CD4-positive, CD25-positive, alpha-beta regulatory T cell (primary cell): ENCODE results near the gene RAB3A. TPM values are rescaled to one million over a fixed set of nuclear protein-coding genes. Genes with fewer than 3 reads are reported as not detected.

ENCODE experiments used
- ATAC-seq, 2 donors: fragments of 150-1000 bp; cut with Tn5 transposase; one replicate each; pipeline ENCODE4 v1.10.0; 2021; ENCODE audit warnings: low read depth in 2 of 2, moderate number of reproducible peaks in 2 of 2, moderate library complexity in 1 of 2
- DNase-seq, 3 donors: peaks; one replicate each; pipeline versions ENCODE4 v3.0.0 to v3.0.0-alpha.2; 2012 to 2022; ENCODE audit warnings: mixed read lengths in 1 of 3
- H3K27ac ChIP-seq: one replicate; pipeline ENCODE4 v1.7.0; 2013; ENCODE audit warnings: mild to moderate bottlenecking, low read length; ENCODE audit not compliant: insufficient read depth, poor library complexity, severe bottlenecking
- H3K27me3 ChIP-seq: one replicate; pipeline ENCODE4 v1.7.0; 2013; ENCODE audit warnings: low read length; ENCODE audit not compliant: control insufficient read depth, insufficient read depth
- H3K36me3 ChIP-seq: one replicate; pipeline ENCODE4 v1.7.0; 2013; ENCODE audit warnings: mild to moderate bottlenecking, low read length, moderate library complexity; ENCODE audit not compliant: control insufficient read depth, insufficient read depth
- H3K4me1 ChIP-seq: 2 replicates; pipeline ENCODE4 v1.7.0; 2013; ENCODE audit warnings: mild to moderate bottlenecking, low read length; ENCODE audit not compliant: insufficient read depth, control insufficient read depth, poor library complexity, severe bottlenecking
- H3K4me3 ChIP-seq: one replicate; pipeline ENCODE4 v1.7.0; 2013; ENCODE audit warnings: low read depth, mild to moderate bottlenecking, low read length, moderate library complexity
- H3K9me3 ChIP-seq, 2 experiments: 1 replicate in 1 of 2; 2 replicates in 1 of 2; pipeline ENCODE4 v1.7.0; 2013; ENCODE audit warnings: low read length in 2 of 2, mild to moderate bottlenecking in 1 of 2, moderate library complexity in 1 of 2; ENCODE audit not compliant: control insufficient read depth in 2 of 2
- H3K27ac Mint-ChIP-seq, 3 donors: one replicate each; pipeline ENCODE4 v1.8.0; 2020 to 2022; ENCODE audit warnings: mild to moderate bottlenecking in 3 of 3, mixed read lengths in 3 of 3, moderate library complexity in 2 of 3
- H3K27me3 Mint-ChIP-seq: one replicate; pipeline ENCODE4 v1.8.0; 2022; ENCODE audit warnings: mild to moderate bottlenecking, mixed read lengths
- H3K36me3 Mint-ChIP-seq: one replicate; pipeline ENCODE4 v1.8.0; 2020; ENCODE audit warnings: mixed read lengths
- H3K4me1 Mint-ChIP-seq, 4 donors: one replicate each; pipeline ENCODE4 v1.8.0; 2020 to 2022; ENCODE audit warnings: mixed read lengths in 4 of 4, mild to moderate bottlenecking in 1 of 4
- H3K4me3 Mint-ChIP-seq, 4 donors: one replicate each; pipeline ENCODE4 v1.8.0; 2020 to 2022; ENCODE audit warnings: mild to moderate bottlenecking in 4 of 4, mixed read lengths in 4 of 4, moderate library complexity in 3 of 4
- H3K9me3 Mint-ChIP-seq, 7 donors: one replicate each; pipeline ENCODE4 v1.8.0; 2020 to 2022; ENCODE audit warnings: mixed read lengths in 7 of 7, mild to moderate bottlenecking in 3 of 7, moderate library complexity in 2 of 7
- polyA plus RNA-seq, 4 donors: library from polyadenylated mRNA; unstranded; fragments of 300-500 nt; fragmentation: Illumina TruSeq; gene quantifications; one replicate each; pipeline ENCODE4 v1.2.3, GENCODE V29; 2021
- total RNA-seq: library from RNA; stranded (reverse); gene quantifications from one replicate; pipeline ENCODE4 v1.2.3, GENCODE V29; 2022

The RAB3A gene
- total and polyA plus RNA-seq, 5 donors from 2014 or later = 0.87 to 5.1 (median 1.4) TPM

GRCh38 chr19:18202778-18203407, 949 bp downstream of the RAB3A start:
- Mint-ChIP-seq H3K4me1 (peaks cover 4 to 35% (median 7%) of the 10 kb centered on the region in 4 donors), H3K36me3 (peaks cover 8% of the 10 kb centered on the region), H3K27me3 (peaks cover 2% of the 10 kb centered on the region), H3K9me3 (no peaks in the 10 kb centered on the region), H3K4me3 (peak overlapping the region; percentile 94 to 97 (median 94)), H3K27ac (peak overlapping the region in 2 of 3 donors; percentile 94 to 97)
- DNase-seq (peak in 1 of 3 donors; percentile 34), ATAC-seq (no peak)
- H3K4me3 ChIP-seq = peak overlapping the region; percentile 66
- no peaks in the 10 kb centered on the region for H3K36me3 ChIP-seq
- no peaks in the 10 kb centered on the region for H3K9me3 ChIP-seq
- H3K27me3 ChIP-seq = no peaks in the 10 kb centered on the region
- peak overlapping the region; percentile 75 for H3K27ac ChIP-seq
- peaks cover 24% of the 10 kb centered on the region for H3K4me1 ChIP-seq

GRCh38 chr19:18202397-18202777, 1.5 kb downstream of the RAB3A start:
- no peak for DNase-seq
- Mint-ChIP-seq H3K27ac (no peak overlapping the region), H3K4me3 (peak overlapping the region; percentile 59 to 95 (median 82)), H3K36me3 (peaks cover 8% of the 10 kb centered on the region), H3K27me3 (no peaks in the 10 kb centered on the region), H3K4me1 (peaks cover 4 to 35% (median 7%) of the 10 kb centered on the region in 4 donors), H3K9me3 (no peaks in the 10 kb centered on the region)
- Histone ChIP-seq H3K27me3 (no peaks in the 10 kb centered on the region), H3K4me1 (peaks cover 24% of the 10 kb centered on the region), H3K36me3 (peaks cover 3% of the 10 kb centered on the region), H3K4me3 (no peak overlapping the region), H3K27ac (no peak overlapping the region), H3K9me3 (no peaks in the 10 kb centered on the region)
- no peak for ATAC-seq

- Histone ChIP-seq H3K36me3 (peaks cover 3% of the 10 kb centered on the region), H3K27me3 (no peaks in the 10 kb centered on the region), H3K4me1 (peaks cover 24% of the 10 kb centered on the region), H3K9me3 (no peaks in the 10 kb centered on the region), H3K4me3 (no peak overlapping the region), H3K27ac (no peak overlapping the region)
- peak overlapping the region in 2 of 4 donors; percentile 54 to 76 for H3K4me3 Mint-ChIP-seq
- H3K27ac Mint-ChIP-seq = peak overlapping the region in 1 of 3 donors; percentile 65
- peaks cover 14% of the 10 kb centered on the region for H3K36me3 Mint-ChIP-seq
- H3K27me3 Mint-ChIP-seq = no peaks in the 10 kb centered on the region
- H3K9me3 Mint-ChIP-seq = no peaks in the 10 kb centered on the region
- DNase-seq (no peak), ATAC-seq (no peak)
- H3K4me1 Mint-ChIP-seq = peaks cover 0 to 34% (median 11%) of the 10 kb centered on the region in 4 donors
These were observed 5.5 kb downstream of the RAB3A start for GRCh38 chr19:18198374-18198773.

GRCh38 chr19:18197941-18198340, 5.9 kb downstream of the RAB3A start:
- H3K27me3 Mint-ChIP-seq = no peaks in the 10 kb centered on the region
- peak overlapping the region in 1 of 3 donors; percentile 65 for H3K27ac Mint-ChIP-seq
- Histone ChIP-seq H3K36me3 (peaks cover 3% of the 10 kb centered on the region), H3K27ac (no peak overlapping the region), H3K27me3 (no peaks in the 10 kb centered on the region), H3K9me3 (no peaks in the 10 kb centered on the region), H3K4me3 (no peak overlapping the region), H3K4me1 (peaks cover 21% of the 10 kb centered on the region)
- ATAC-seq (no peak), DNase-seq (no peak)
- H3K9me3 Mint-ChIP-seq = no peaks in the 10 kb centered on the region
- peaks cover 0 to 32% (median 9%) of the 10 kb centered on the region in 4 donors for H3K4me1 Mint-ChIP-seq
- H3K4me3 Mint-ChIP-seq = peak overlapping the region in 3 of 4 donors; percentile 54 to 76 (median 63)
- H3K36me3 Mint-ChIP-seq = peaks cover 14% of the 10 kb centered on the region

GRCh38 chr19:18197306-18197705, 6.5 kb downstream of the RAB3A start:
- no peak overlapping the region for H3K27ac ChIP-seq
- Mint-ChIP-seq H3K9me3 (no peaks in the 10 kb centered on the region), H3K4me1 (peaks cover 0 to 30% (median 8%) of the 10 kb centered on the region in 4 donors), H3K27ac (no peak overlapping the region), H3K36me3 (peaks cover 14% of the 10 kb centered on the region), H3K4me3 (peak overlapping the region in 1 of 4 donors; percentile 76), H3K27me3 (no peaks in the 10 kb centered on the region)
- ATAC-seq (no peak), DNase-seq (no peak)
- no peaks in the 10 kb centered on the region for H3K9me3 ChIP-seq
- peaks cover 3% of the 10 kb centered on the region for H3K36me3 ChIP-seq
- peaks cover 20% of the 10 kb centered on the region for H3K4me1 ChIP-seq
- H3K4me3 ChIP-seq = no peak overlapping the region
- H3K27me3 ChIP-seq = no peaks in the 10 kb centered on the region

- no peak for DNase-seq
- Mint-ChIP-seq H3K9me3 (no peaks in the 10 kb centered on the region), H3K27ac (peak overlapping the region in 1 of 3 donors; percentile 55), H3K4me3 (peak overlapping the region in 3 of 4 donors; percentile 56 to 72 (median 66)), H3K36me3 (peaks cover 14% of the 10 kb centered on the region), H3K4me1 (peaks cover 4 to 31% (median 10%) of the 10 kb centered on the region in 4 donors), H3K27me3 (no peaks in the 10 kb centered on the region)
- no peaks in the 10 kb centered on the region for H3K9me3 ChIP-seq
- peaks cover 3% of the 10 kb centered on the region for H3K36me3 ChIP-seq
- H3K4me3 ChIP-seq = no peak overlapping the region
- H3K4me1 ChIP-seq = peaks cover 24% of the 10 kb centered on the region
- H3K27ac ChIP-seq = no peak overlapping the region
- no peak for ATAC-seq
- no peaks in the 10 kb centered on the region for H3K27me3 ChIP-seq
These were observed 7.4 kb downstream of the RAB3A start for GRCh38 chr19:18196511-18196845.

- Histone ChIP-seq H3K4me1 (peaks cover 24% of the 10 kb centered on the region), H3K27ac (peak overlapping the region; percentile 23), H3K27me3 (no peaks in the 10 kb centered on the region), H3K4me3 (no peak overlapping the region), H3K9me3 (no peaks in the 10 kb centered on the region), H3K36me3 (peaks cover 3% of the 10 kb centered on the region)
- H3K4me1 Mint-ChIP-seq = peaks cover 4 to 29% (median 10%) of the 10 kb centered on the region in 4 donors
- peak overlapping the region; percentile 85 to 95 (median 88) for H3K4me3 Mint-ChIP-seq
- no peaks in the 10 kb centered on the region for H3K9me3 Mint-ChIP-seq
- H3K27me3 Mint-ChIP-seq = peaks cover 4% of the 10 kb centered on the region
- no peak for ATAC-seq
- H3K27ac Mint-ChIP-seq = peak overlapping the region; percentile 42 to 87 (median 48)
- peak in 1 of 3 donors; percentile 38 for DNase-seq
- H3K36me3 Mint-ChIP-seq = peaks cover 14% of the 10 kb centered on the region
These were observed 9.1 kb downstream of the RAB3A start for GRCh38 chr19:18194554-18195238.
